Measurements from ENCODE around the gene DYTN.

DYTN gene

GRCh38 chr2:206626108-206626507 lies 92.1 kb downstream of the DYTN start:
- DNase-seq (ENCODE audit: low read depth), result no peak
- H3K4me3 ChIP-seq (ENCODE audit: control insufficient read depth, low read depth, low read length), result no peak overlapping the region
- TF ChIP-seq CTCF (IDR thresholded peaks at IDR 0.05; ENCODE audit: control insufficient read depth, insufficient read depth, low read depth, low read length, missing control alignments), result no peak

- no peak overlapping the region for H3K4me3 ChIP-seq (ENCODE audit: control insufficient read depth, low read depth, low read length)
- TF ChIP-seq CTCF (IDR thresholded peaks at IDR 0.05; ENCODE audit: control insufficient read depth, insufficient read depth, low read depth, low read length, missing control alignments), result no peak
- DNase-seq (ENCODE audit: low read depth), result no peak
These were observed 99.2 kb downstream of the DYTN start for GRCh38 chr2:206619011-206619410.

GRCh38 chr2:206616151-206616550 lies 102.0 kb downstream of the DYTN start:
- H3K4me3 ChIP-seq (ENCODE audit: control insufficient read depth, low read depth, low read length), result no peak overlapping the region
- no peak for TF ChIP-seq CTCF (IDR thresholded peaks at IDR 0.05; ENCODE audit: control insufficient read depth, insufficient read depth, low read depth, low read length, missing control alignments)
- DNase-seq (ENCODE audit: low read depth), result no peak

GRCh38 chr2:206615417-206616089 lies 102.6 kb downstream of the DYTN start:
- no peak for TF ChIP-seq CTCF (IDR thresholded peaks at IDR 0.05; ENCODE audit: control insufficient read depth, insufficient read depth, low read depth, low read length, missing control alignments)
- no peak for DNase-seq (ENCODE audit: low read depth)
- H3K4me3 ChIP-seq (ENCODE audit: control insufficient read depth, low read depth, low read length), result no peak overlapping the region

GRCh38 chr2:206614811-206615210 lies 103.4 kb downstream of the DYTN start:
- no peak for TF ChIP-seq CTCF (IDR thresholded peaks at IDR 0.05; ENCODE audit: control insufficient read depth, insufficient read depth, low read depth, low read length, missing control alignments)
- H3K4me3 ChIP-seq (ENCODE audit: control insufficient read depth, low read depth, low read length), result no peak overlapping the region
- no peak for DNase-seq (ENCODE audit: low read depth)

GRCh38 chr2:206611736-206612135 lies 106.5 kb downstream of the DYTN start:
- no peak for TF ChIP-seq CTCF (IDR thresholded peaks at IDR 0.05; ENCODE audit: control insufficient read depth, insufficient read depth, low read depth, low read length, missing control alignments)
- H3K4me3 ChIP-seq (ENCODE audit: control insufficient read depth, low read depth, low read length), result no peak overlapping the region
- no peak for DNase-seq (ENCODE audit: low read depth)
